GM12875 (cell line): ENCODE data around the gene CHST12.

Source experiments
- H3K4me3 ChIP-seq: one replicate; pipeline ENCODE4 v1.5.1; 2011; ENCODE audit warnings: low read depth, low read length, control low read depth
- CTCF ChIP-seq: IDR thresholded peaks from 2 replicates; pipeline ENCODE4 v1.5.1; 2011; ENCODE audit warnings: low read depth, mild to moderate bottlenecking, control low read depth, inconsistent platforms, low read length, moderate library complexity, borderline replicate concordance; ENCODE audit not compliant: insufficient read depth

CHST12 gene

GRCh38 chr7:2437537-2438148 lies 34.2 kb downstream of the CHST12 start:
- no peak for TF ChIP-seq CTCF
- H3K4me3 ChIP-seq, result no peak overlapping the region

GRCh38 chr7:2438186-2438585 lies 34.8 kb downstream of the CHST12 start:
- TF ChIP-seq CTCF, result no peak
- H3K4me3 ChIP-seq, result no peak overlapping the region

- TF ChIP-seq CTCF, result no peak
- no peak overlapping the region for H3K4me3 ChIP-seq
These were observed 35.4 kb downstream of the CHST12 start for GRCh38 chr7:2438775-2439174.

- no peak for TF ChIP-seq CTCF
- H3K4me3 ChIP-seq, result no peak overlapping the region
These were observed 37.3 kb downstream of the CHST12 start for GRCh38 chr7:2440608-2441245.

- no peak overlapping the region for H3K4me3 ChIP-seq
- TF ChIP-seq CTCF, result no peak
These were observed 38.1 kb downstream of the CHST12 start for GRCh38 chr7:2441430-2442058.

GRCh38 chr7:2443491-2443890 lies 40.1 kb downstream of the CHST12 start:
- no peak overlapping the region for H3K4me3 ChIP-seq
- TF ChIP-seq CTCF, result no peak

GRCh38 chr7:2444476-2444875 lies 41.1 kb downstream of the CHST12 start:
- TF ChIP-seq CTCF, result no peak
- H3K4me3 ChIP-seq, result no peak overlapping the region
